ENCODE data around the gene MACROD2.

- no peak for TF ChIP-seq CTCF (IDR thresholded peaks at IDR 0.05)
- TF ChIP-seq EZH2 (IDR thresholded peaks at IDR 0.05; ENCODE audit: borderline replicate concordance, insufficient read depth, low read depth, low read length, poor library complexity, severe bottlenecking) = no peak
Observed at GRCh38 chr20:15702161-15702560, 1706.8 kb downstream of the MACROD2 start.
